ENCODE results near the gene PARD3B.

Gene PARD3B

GRCh38 chr2:204544961-204545860 lies at the start of gene PARD3B:
Gene PARD3B, plus strand, starts transcription at chr2:204545475. Its CDS starts 525 bp downstream, at chr2:204546000.
- DNase-seq (ENCODE audit: low read depth), result no peak

- DNase-seq (ENCODE audit: low read depth), result no peak
These were observed 48.5 kb upstream of the PARD3B start for GRCh38 chr2:204496779-204497178.

GRCh38 chr2:204497855-204498254 lies 47.4 kb upstream of the PARD3B start:
- no peak for DNase-seq (ENCODE audit: low read depth)

- DNase-seq (ENCODE audit: low read depth), result no peak
These were observed 47.0 kb upstream of the PARD3B start for GRCh38 chr2:204498291-204498690.

GRCh38 chr2:204503869-204504268 lies 41.4 kb upstream of the PARD3B start:
- DNase-seq (ENCODE audit: low read depth), result no peak

GRCh38 chr2:204504594-204504993 lies 40.7 kb upstream of the PARD3B start:
- no peak for DNase-seq (ENCODE audit: low read depth)

- DNase-seq (ENCODE audit: low read depth), result peak; percentile 10
These were observed 39.8 kb upstream of the PARD3B start for GRCh38 chr2:204505488-204505887.

GRCh38 chr2:204505946-204506345 lies 39.3 kb upstream of the PARD3B start:
- DNase-seq (ENCODE audit: low read depth), result peak; percentile 87

- no peak for DNase-seq (ENCODE audit: low read depth)
These were observed 37.6 kb upstream of the PARD3B start for GRCh38 chr2:204507636-204508035.

- DNase-seq (ENCODE audit: low read depth), result no peak
These were observed 34.4 kb upstream of the PARD3B start for GRCh38 chr2:204510709-204511420.

GRCh38 chr2:204514439-204514838 lies 30.8 kb upstream of the PARD3B start:
- DNase-seq (ENCODE audit: low read depth), result no peak

GRCh38 chr2:204515416-204515815 lies 29.9 kb upstream of the PARD3B start:
- DNase-seq (ENCODE audit: low read depth), result no peak

GRCh38 chr2:204517154-204517553 lies 28.1 kb upstream of the PARD3B start:
- no peak for DNase-seq (ENCODE audit: low read depth)

- DNase-seq (ENCODE audit: low read depth), result no peak
These were observed 15.3 kb upstream of the PARD3B start for GRCh38 chr2:204529795-204530463.

GRCh38 chr2:204530464-204530805 lies 14.8 kb upstream of the PARD3B start:
- DNase-seq (ENCODE audit: low read depth), result no peak

- peak; percentile 69 for DNase-seq (ENCODE audit: low read depth)
These were observed 11.5 kb upstream of the PARD3B start for GRCh38 chr2:204533629-204534370.

- DNase-seq (ENCODE audit: low read depth), result no peak
These were observed 9.9 kb upstream of the PARD3B start for GRCh38 chr2:204535356-204535755.

GRCh38 chr2:204535764-204536163 lies 9.5 kb upstream of the PARD3B start:
- no peak for DNase-seq (ENCODE audit: low read depth)

- DNase-seq (ENCODE audit: low read depth), result peak; percentile 43
These were observed 6.9 kb upstream of the PARD3B start for GRCh38 chr2:204538182-204539018.

- DNase-seq (ENCODE audit: low read depth), result no peak
These were observed 6.3 kb upstream of the PARD3B start for GRCh38 chr2:204539019-204539385.

GRCh38 chr2:204541637-204542036 lies 3.6 kb upstream of the PARD3B start:
- no peak for DNase-seq (ENCODE audit: low read depth)

Measured in GM04503 (cell line).